Testis (tissue), 5 donors: Measurements from ENCODE around the gene HP1BP3. TPM values are rescaled to one million over a fixed set of nuclear protein-coding genes. Genes with fewer than 3 reads are reported as not detected.

Experiments used
- DNase-seq: peaks from one replicate; pipeline ENCODE4 v3.0.0-alpha.2; 2019
- H3K27ac ChIP-seq, 2 donors: fragments of 200-600 bp; sonication (generic); one replicate each; pipeline ENCODE4 v1.5.1; 2019
- H3K27me3 ChIP-seq: fragments of 200-600 bp; sonication (generic); one replicate; pipeline ENCODE4 v1.5.1; 2019
- H3K36me3 ChIP-seq: fragments of 200-600 bp; sonication (generic); one replicate; pipeline ENCODE4 v1.5.1; 2017; ENCODE audit warnings: low read depth; ENCODE audit errors: missing control alignments
- H3K4me1 ChIP-seq: fragments of 200-600 bp; sonication (generic); one replicate; pipeline ENCODE4 v1.5.1; 2019
- H3K4me3 ChIP-seq, 2 donors: fragments of 200-600 bp; sonication (generic); one replicate each; pipeline ENCODE4 v1.5.1; 2017 to 2019
- H3K9me3 ChIP-seq: fragments of 200-600 bp; sonication (generic); one replicate; pipeline ENCODE4 v1.5.1; 2017
- CTCF ChIP-seq, 3 experiments: fragments of 450-650 bp in 2 of 3; fragments of 200-600 bp in 1 of 3; sonication (generic) in 1 of 3; IDR thresholded peaks; one replicate each; pipeline ENCODE4 v1.5.1; 2016 to 2019; ENCODE audit warnings: antibody characterized with exemption in 3 of 3, mild to moderate bottlenecking in 2 of 3, moderate library complexity in 1 of 3
- POLR2A ChIP-seq: fragments of 450-650 bp; IDR thresholded peaks from one replicate; pipeline ENCODE4 v1.6.1; 2017; ENCODE audit warnings: antibody characterized with exemption, mild to moderate bottlenecking, moderate library complexity
- WGBS, 2 donors: methylation state at CpG; one replicate each; pipeline ENCODE4 v1.1.5; 2018; 5-methylcytosine and 5-hydroxymethylcytosine counted together
- intact Hi-C: fragments of 100-400 bp; cut with DNase I; formaldehyde crosslinking; loops from one replicate; pipeline ENCODE4 v1.15.1; 2023; ENCODE audit warnings: low total_unique reads
- long read RNA-seq, 2 donors: transcript quantifications; one replicate each; lab custom pipeline, GENCODE V29; 2026
- polyA plus RNA-seq: library from polyadenylated mRNA; stranded (reverse); fragments of 350-450 nt; fragmentation: Illumina TruSeq; extraction: RNeasy Lipid Tissue Mini Kit (QIAGEN cat#74804); gene quantifications from one replicate; pipeline ENCODE4 v1.2.3, GENCODE V29; 2014; ENCODE audit warnings: low read depth, low replicate concordance; ENCODE audit not compliant: insufficient read depth
- total RNA-seq, 2 donors: library from RNA; depleted of rRNA; stranded (reverse); fragments of >200 nt; gene quantifications; one replicate each; pipeline ENCODE4 v1.2.3, GENCODE V29; 2016

HP1BP3 gene
- total RNA-seq = 100 to 1,000 TPM; 347 to 401 TPM
- 165 TPM for polyA plus RNA-seq
- long read RNA-seq, donor 1, full-length matches to known transcripts = 8 of 38 reads
- long read RNA-seq, donor 1, partial matches to known transcripts = 8 of 38 reads
- long read RNA-seq, donor 1, other reads (novel, unspliced or antisense) = 22 of 38 reads
- long read RNA-seq, donor 2, full-length matches to known transcripts = 3 of 28 reads
- long read RNA-seq, donor 2, partial matches to known transcripts = 14 of 28 reads
- long read RNA-seq, donor 2, other reads (novel, unspliced or antisense) = 11 of 28 reads

GRCh38 chr1:20787029-20787839, at the start of gene HP1BP3:
TSS of gene HP1BP3 (minus strand) at chr1:20787307. CDS start at chr1:20780440, 6,867 bp downstream.
- H3K9me3 ChIP-seq = no peaks in the 10 kb centered on the region
- no peaks in the 10 kb centered on the region for H3K27me3 ChIP-seq
- intact Hi-C loops = no loop called here
- H3K36me3 ChIP-seq = no peaks in the 10 kb centered on the region
- peaks cover 14% of the 10 kb centered on the region for H3K4me1 ChIP-seq
- peak; percentile 77 for DNase-seq
- peak within 1 kb of the TSS; percentile 96 to 99 for H3K27ac ChIP-seq
- whole genome bisulfite sequencing, 2 donors = 1 to 2% methylated on average over 33 to 62 of the region's 99 CpGs
- H3K4me3 ChIP-seq = peak within 1 kb of the TSS; percentile 76 to 98
- no peak for TF ChIP-seq CTCF (IDR thresholded peaks at IDR 0.05)
- no peak for TF ChIP-seq POLR2A

GRCh38 chr1:20836230-20836629, 49.1 kb upstream of the HP1BP3 start:
- intact Hi-C loops = no loop called here
- no peak overlapping the region for H3K27ac ChIP-seq
- no peaks in the 10 kb centered on the region for H3K27me3 ChIP-seq
- WGBS, 2 donors = 87 to 89% methylated on average over 4 of the region's 4 CpGs
- no peaks in the 10 kb centered on the region for H3K4me1 ChIP-seq
- no peak for DNase-seq
- no peaks in the 10 kb centered on the region for H3K36me3 ChIP-seq
- no peak for TF ChIP-seq POLR2A
- no peak for TF ChIP-seq CTCF (IDR thresholded peaks at IDR 0.05)
- H3K4me3 ChIP-seq = no peak overlapping the region
- no peaks in the 10 kb centered on the region for H3K9me3 ChIP-seq

GRCh38 chr1:20834780-20835179, 47.7 kb upstream of the HP1BP3 start:
- TF ChIP-seq CTCF (IDR thresholded peaks at IDR 0.05) (no peak), POLR2A (no peak)
- no peak for DNase-seq
- Histone ChIP-seq H3K9me3 (no peaks in the 10 kb centered on the region), H3K4me1 (no peaks in the 10 kb centered on the region), H3K27ac (no peak overlapping the region), H3K27me3 (no peaks in the 10 kb centered on the region), H3K36me3 (no peaks in the 10 kb centered on the region), H3K4me3 (no peak overlapping the region)
- intact Hi-C loops = no loop called here

- H3K27me3 ChIP-seq = no peaks in the 10 kb centered on the region
- intact Hi-C loops = no loop called here
- no peaks in the 10 kb centered on the region for H3K36me3 ChIP-seq
- TF ChIP-seq POLR2A (no peak), CTCF (IDR thresholded peaks at IDR 0.05) (no peak)
- no peak overlapping the region for H3K4me3 ChIP-seq
- 94 to 97% methylated on average over 1 of the region's 1 CpG for WGBS, 2 donors
- no peak for DNase-seq
- no peaks in the 10 kb centered on the region for H3K9me3 ChIP-seq
- no peaks in the 10 kb centered on the region for H3K4me1 ChIP-seq
- H3K27ac ChIP-seq = no peak overlapping the region
These were observed 47.1 kb upstream of the HP1BP3 start for GRCh38 chr1:20834192-20834591.
